ENCODE measurements around the gene MYZAP. TPM values are rescaled to one million over a fixed set of nuclear protein-coding genes. Genes with fewer than 3 reads are reported as not detected.

The MYZAP gene
- total RNA-seq, 1 experiment from 2014 or later, result 0.63 TPM

DNA sequence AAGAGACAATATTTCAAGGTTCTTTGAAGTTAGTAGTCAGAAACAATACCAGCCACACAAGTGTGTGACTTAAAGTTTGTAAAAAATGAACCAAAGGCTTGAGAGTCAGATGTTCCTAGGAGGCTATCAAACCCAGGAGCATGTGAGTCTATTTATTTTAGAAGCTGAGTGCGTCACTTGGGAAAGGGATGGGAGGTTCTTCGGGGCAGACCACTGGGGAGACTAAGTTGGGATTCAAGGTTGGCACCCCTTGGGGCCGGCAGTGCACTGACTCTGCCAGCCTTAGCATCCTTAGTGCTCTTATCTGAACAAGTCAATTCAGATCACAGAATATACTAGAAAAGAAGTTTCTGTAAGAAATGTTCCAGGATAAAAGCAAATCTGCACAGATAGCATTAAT, 64.7 kb downstream of the MYZAP start:
- H3K4me3 Mint-ChIP-seq, result no peak overlapping the region
- Histone ChIP-seq H3K23ac (ENCODE audit: insufficient read length, low read depth, low read length) (no peak overlapping the region), H4K8ac (replicated peaks; ENCODE audit: insufficient read length, low read depth, low read length) (no peak overlapping the region), H2BK15ac (ENCODE audit: low read depth, low read length) (no peak overlapping the region), H4K91ac (ENCODE audit: insufficient read length, low read depth, low read length) (no peak overlapping the region), H3K79me1 (ENCODE audit: insufficient read depth, low read depth, low read length, poor library complexity, severe bottlenecking) (no peaks in the 10 kb centered on the region), H2BK20ac (ENCODE audit: low read depth, low read length, poor library complexity, severe bottlenecking) (no peak overlapping the region), H3K14ac (ENCODE audit: insufficient read depth, low read length) (no peak overlapping the region), H3K4ac (ENCODE audit: low read depth, low read length) (no peak overlapping the region), H3K27ac (ENCODE audit: insufficient read length, low read depth, low read length) (no peak overlapping the region), H3K4me1 (ENCODE audit: insufficient read depth, low read length) (no peaks in the 10 kb centered on the region), H2BK12ac (ENCODE audit: insufficient read length, low read depth, low read length) (no peak overlapping the region), H3K56ac (ENCODE audit: insufficient read length, low read depth, low read length) (no peak overlapping the region), H2AK5ac (ENCODE audit: insufficient read length, low read length) (no peak overlapping the region), H3K79me2 (ENCODE audit: insufficient read depth, low read length) (no peaks in the 10 kb centered on the region), H4K5ac (ENCODE audit: insufficient read length, low read depth, low read length) (no peak overlapping the region), H3T11ph (ENCODE audit: low read length) (no peak overlapping the region), H3K9me3 (ENCODE audit: control insufficient read depth, low read depth, low read length) (no peaks in the 10 kb centered on the region), H3K18ac (ENCODE audit: insufficient read length, low read depth, low read length) (no peak overlapping the region), H2BK120ac (ENCODE audit: low read depth, low read length, poor library complexity, severe bottlenecking) (no peak overlapping the region), H3K27me3 (ENCODE audit: insufficient read depth, low read length) (no peaks in the 10 kb centered on the region), H3K23me2 (ENCODE audit: insufficient read length, low read depth, low read length, poor library complexity, severe bottlenecking) (no peaks in the 10 kb centered on the region), H3K4me2 (ENCODE audit: insufficient read depth, insufficient read length, low read length) (no peak overlapping the region), H3K9ac (ENCODE audit: extremely low read depth, insufficient read length, low read length) (no peak overlapping the region), H2AFZ (ENCODE audit: low read length) (no peak overlapping the region), H2BK5ac (ENCODE audit: insufficient read length, low read length) (no peak overlapping the region), H4K20me1 (ENCODE audit: control insufficient read depth, insufficient read depth, insufficient read length) (no peaks in the 10 kb centered on the region)
- TF ChIP-seq, protein P1, sequence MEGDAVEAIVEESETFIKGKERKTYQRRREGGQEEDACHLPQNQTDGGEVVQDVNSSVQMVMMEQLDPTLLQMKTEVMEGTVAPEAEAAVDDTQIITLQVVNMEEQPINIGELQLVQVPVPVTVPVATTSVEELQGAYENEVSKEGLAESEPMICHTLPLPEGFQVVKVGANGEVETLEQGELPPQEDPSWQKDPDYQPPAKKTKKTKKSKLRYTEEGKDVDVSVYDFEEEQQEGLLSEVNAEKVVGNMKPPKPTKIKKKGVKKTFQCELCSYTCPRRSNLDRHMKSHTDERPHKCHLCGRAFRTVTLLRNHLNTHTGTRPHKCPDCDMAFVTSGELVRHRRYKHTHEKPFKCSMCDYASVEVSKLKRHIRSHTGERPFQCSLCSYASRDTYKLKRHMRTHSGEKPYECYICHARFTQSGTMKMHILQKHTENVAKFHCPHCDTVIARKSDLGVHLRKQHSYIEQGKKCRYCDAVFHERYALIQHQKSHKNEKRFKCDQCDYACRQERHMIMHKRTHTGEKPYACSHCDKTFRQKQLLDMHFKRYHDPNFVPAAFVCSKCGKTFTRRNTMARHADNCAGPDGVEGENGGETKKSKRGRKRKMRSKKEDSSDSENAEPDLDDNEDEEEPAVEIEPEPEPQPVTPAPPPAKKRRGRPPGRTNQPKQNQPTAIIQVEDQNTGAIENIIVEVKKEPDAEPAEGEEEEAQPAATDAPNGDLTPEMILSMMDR (conservative IDR thresholded peaks at IDR 0.05), result no peak
- H3K4me1 Mint-ChIP-seq, result no peaks in the 10 kb centered on the region
- no peaks in the 10 kb centered on the region for H3K36me3 Mint-ChIP-seq (ENCODE audit: insufficient read depth in 1 of 3, low read depth in 3 of 3)
- H3K9me3 Mint-ChIP-seq, result no peaks in the 10 kb centered on the region
- no CpG with 5 or more reads among the region's 3 CpGs for WGBS (ENCODE audit: extremely low coverage, insufficient read length, low lambda C conversion rate)
- no peak for DNase-seq
- H3K27me3 Mint-ChIP-seq (ENCODE audit: low read depth), result peaks cover 8% of the 10 kb centered on the region; the same call in 1 of the 2 replicates
- no peak overlapping the region for H3K27ac Mint-ChIP-seq
